ENCODE data around the gene CAPN15.
"Not testable (repeated sequence)": the region's sequence is repeated elsewhere in the genome, so short reads cannot be mapped to it uniquely, and the experiment has no call there.

Gene CAPN15

DNA sequence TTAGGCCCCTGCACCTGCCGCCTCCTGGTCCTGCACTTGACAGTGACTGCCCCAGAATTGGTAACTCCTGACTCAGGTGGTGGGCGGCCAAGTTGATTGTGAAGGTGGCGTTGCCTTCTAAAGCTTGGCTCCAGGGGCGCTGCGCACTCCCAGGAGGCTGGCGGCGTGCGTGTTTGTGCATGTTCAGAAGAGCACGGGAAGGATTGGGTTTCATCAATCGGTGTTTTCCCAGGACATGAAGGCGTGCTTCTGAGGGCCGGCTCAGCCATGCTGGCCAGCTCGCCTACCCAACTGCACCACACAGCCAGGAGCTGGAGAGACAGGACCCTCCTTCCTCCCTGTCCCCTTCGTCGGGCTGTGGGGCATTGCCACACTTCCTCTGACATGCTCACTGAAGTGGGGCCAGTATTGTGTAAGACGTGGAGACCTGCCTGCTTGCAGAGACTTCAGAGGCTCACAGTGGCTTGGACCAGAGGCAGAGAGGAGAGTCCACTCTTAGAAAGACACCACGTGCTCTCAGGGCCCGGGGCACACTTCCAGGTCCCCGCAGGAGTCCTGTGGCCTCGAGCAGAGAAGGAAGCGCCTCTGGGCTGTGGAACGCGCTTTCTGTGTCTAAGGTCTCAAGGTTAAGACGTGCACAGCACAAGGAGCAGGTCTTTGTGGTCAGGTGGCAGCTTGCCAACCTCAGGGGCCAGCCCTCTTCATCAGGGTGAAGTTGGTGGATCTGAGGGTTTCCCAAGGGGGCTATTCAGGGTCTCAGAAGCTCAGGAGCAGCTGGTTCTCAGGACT, 65.2 kb downstream of the CAPN15 start:
- peak; percentile 77 for DNase-seq (ENCODE audit: low spot score)

DNA sequence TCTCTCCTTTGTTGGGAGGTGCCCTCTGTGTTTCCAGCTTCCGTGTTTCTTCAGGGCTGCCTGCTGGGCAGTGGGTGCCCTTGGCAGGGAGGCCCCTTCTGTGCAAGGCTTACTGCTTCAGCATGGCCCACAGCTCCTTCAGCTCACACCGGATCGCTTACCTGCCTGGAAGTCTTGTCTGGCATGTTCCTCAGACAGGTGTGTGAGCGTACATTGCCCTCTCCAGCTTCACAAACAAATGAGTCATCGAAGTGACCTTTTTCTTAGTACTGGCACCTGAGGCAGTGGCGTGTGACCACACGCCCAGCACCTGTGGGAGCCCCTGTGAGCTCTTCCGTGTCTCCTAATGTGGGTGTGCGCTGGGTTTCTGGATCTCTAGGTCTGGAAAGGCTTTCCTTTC, 65.9 kb downstream of the CAPN15 start:
- no peak for DNase-seq (ENCODE audit: low spot score)

DNA sequence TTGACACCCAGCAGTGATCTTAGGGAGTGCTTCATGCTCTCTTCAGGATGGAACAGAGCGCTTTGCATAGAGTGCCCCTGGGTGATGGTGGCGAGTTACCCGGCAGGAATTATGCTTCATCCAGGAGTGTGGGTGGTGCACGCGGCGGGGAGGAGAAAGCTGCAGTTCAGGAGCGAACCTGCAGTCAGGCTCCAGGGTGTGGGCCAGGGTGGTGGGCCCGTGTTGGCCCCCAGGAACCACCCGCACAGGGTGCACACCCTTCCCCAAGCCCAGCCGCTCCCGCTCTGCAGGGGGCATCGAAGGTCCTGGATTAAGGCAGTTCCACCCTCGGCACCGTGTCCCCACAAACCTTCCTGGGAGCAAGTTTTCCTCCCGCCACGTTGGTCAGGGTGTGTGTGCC, 66.3 kb downstream of the CAPN15 start:
- no peak for DNase-seq (ENCODE audit: low spot score)

DNA sequence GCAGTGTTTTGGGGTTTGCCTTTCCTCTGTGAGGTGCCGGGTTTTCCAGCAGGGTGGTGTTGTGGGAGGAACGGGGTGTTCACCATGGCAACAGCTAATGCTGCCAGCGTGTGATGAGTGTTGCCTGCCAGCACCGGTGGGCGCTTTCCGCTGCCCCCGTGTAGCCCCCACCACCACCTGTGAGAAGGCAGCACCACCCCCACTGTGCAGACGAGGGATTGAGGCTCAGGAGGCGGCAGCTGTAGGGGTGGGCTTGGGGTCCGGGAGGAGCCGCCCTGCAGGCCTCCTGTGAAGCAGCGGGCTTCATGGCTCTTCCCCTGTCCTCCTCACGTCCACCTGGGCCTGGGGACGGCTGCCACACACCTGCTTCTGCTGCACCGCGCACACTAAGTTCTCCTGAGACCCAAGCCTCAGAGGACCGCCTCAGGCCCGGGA, 67.6 kb downstream of the CAPN15 start:
- DNase-seq (ENCODE audit: low spot score), result no peak

DNA sequence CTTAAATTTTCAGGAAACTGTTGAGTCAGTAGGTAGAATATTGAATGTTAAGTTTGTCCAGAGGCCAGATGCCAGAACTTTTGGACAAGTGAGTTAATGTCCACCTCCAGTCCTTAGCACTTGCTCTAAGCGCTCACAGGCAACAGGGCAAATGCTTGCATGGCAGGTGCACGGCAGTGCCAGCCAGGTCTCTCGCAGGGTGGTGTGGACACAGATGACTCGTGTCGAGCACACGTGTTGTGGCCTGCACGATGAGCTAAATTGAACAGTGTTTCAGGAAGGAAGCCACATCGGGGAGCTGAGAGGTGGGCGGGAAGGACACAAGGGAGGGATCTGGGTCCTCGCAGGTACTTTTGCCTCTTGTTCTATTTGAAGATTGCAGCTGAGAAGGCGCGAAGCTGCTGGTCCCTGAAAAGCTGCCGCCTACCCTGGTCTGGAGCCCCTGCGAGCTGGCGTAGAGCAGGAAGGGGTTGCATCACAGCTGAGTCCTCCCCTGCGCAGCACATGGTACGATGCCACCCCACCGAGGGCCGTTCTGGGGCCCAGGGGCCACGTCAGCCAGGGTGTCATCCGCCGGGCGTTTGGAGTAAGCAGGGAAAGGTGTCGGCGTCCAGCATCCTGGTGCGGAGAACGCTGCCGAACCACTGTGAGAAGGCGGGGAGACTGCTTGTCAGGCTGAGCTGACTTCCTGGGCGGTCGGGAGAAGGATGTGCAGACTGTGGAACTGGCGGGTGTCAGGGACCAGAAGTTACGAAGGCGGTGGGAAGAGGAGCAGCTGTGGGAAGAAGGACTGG, 68.6 kb downstream of the CAPN15 start:
- DNase-seq (ENCODE audit: low spot score), result peak; percentile 65

DNA sequence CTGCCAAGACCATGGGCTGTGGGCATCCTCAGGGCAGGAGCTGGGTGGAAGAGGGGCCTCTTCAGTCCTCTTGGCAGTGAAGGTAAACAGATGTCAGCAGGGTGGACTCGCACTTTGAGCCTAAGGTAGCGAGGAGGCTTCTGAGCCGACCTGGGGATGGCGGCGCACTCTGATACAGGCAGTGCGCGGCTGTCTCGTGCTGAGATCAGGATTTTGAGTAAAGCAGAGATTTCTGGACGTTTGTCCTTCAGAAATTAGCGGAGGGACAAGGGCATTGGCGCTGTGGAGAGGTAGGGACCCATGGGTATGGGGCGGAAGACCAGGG, 69.2 kb downstream of the CAPN15 start:
- DNase-seq (ENCODE audit: low spot score), result no peak

DNA sequence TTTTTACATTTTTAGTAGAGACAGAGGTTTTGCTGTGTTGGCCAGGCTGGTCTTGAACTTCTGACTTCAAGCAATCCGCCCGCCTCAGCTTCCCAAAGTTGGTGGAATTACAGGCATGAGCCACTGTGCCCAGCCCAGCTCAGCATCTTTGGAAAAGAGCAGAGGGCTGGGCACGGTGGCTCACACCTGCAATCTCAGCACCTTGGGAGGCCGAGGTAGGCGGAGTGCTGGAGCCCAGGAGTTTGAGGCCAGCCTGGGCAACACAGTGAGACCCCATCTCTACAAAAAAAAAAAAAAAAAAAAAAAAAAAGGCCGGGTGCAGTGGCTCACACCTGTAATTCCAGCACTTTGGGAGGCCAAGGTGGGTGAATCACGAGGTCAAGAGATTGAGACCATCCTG, 70.1 kb downstream of the CAPN15 start:
- not testable (repeated sequence) for DNase-seq (ENCODE audit: low spot score)

DNA sequence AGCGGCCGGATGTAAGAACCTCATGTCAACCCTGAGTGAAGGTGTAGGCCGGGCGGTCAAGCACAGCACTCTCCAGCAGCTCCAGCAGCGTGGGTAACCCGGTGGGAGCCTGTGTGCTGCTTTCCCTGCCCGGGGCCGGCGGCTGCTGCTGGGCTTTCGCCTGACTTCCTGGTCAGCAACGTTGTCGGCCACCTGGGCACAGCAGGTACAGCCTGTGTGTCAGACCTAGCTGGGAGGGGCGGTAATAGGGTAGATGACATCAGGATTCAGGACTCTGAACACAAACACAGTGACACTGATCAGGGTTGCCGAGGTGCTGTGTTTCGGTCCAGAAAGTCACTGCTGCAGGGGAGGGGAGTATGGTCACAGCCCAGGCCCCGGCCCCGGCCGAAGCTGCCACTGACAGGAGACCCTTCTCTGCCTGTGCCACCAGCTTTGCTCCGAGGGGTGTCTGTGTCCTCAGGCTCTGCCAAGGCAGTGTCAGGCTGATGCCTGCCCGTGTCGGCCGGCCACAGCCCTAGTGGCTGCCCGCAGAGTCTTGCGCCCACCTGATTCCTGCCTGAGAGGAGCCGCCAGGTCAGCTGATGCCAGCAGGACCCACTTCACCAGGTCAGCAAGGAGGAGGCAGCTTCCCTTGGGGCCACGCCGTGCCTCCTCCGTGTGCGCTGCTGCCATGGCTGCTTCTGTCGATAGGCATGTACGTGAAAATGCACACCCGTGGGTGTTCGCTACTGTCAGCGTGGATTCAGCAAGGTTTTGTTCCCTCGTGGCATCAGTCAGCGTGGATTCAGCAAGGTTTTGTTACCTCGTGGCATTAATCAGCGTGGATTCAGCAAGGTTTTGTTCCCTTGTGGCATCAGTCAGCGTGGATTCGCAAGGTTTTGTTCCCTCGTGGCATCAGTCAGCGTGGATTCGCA, 71.6 kb downstream of the CAPN15 start:
- no peak for DNase-seq (ENCODE audit: low spot score)

DNA sequence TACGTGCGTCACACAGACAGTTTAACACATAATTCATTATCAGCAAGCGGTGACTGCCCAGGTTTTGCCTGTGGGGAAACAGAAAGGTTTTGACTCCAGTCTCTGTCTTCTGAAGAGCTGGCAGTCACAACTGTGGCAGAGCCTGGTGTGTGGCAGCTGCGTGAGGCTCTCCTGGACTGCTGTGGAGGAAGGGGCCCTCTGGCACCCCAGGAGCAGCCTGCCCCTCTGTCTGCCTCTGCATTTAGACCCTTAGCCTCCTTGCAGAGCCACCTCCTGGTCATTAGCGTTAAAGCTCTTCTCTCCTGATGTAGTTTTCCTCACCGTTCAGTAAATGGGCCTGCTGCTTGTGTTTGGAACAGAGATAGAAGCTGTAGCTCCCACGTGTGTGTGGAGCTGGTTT, 73.3 kb downstream of the CAPN15 start:
- no peak for DNase-seq (ENCODE audit: low spot score)

DNA sequence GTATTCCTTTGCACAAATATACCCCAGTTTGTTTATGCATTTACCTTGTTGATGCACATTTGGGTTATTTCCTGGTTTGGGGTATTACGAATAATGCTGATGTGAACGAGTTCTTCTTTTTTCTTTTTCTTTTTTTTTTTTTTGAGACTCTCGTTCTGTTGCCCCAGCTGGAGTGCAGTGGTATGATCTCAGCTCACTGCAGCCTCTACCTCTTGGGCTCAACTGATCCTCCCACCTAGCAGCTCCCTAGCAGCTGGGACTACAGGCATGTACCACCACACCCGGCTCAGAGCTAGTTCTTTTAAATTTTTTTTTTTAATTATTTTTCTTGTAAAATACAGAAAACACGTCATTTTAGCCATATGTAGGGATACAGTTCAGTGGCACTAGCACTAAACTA, 76.4 kb downstream of the CAPN15 start:
- DNase-seq (ENCODE audit: low spot score), result no peak

Measured in Ammon's horn (tissue), 1 donor.